Fibroblast of the aortic adventitia (primary cell): ENCODE data around the gene CYB5A. TPM values are rescaled to one million over a fixed set of nuclear protein-coding genes. Genes with fewer than 3 reads are reported as not detected.
"Not testable (repeated sequence)": the region's sequence is repeated elsewhere in the genome, so short reads cannot be mapped to it uniquely, and the experiment has no call there.

ENCODE experiments used
- DNase-seq: peaks from one replicate; pipeline ENCODE4 v3.0.0-alpha.2; 2010; ENCODE audit warnings: low read depth
- H3K4me3 ChIP-seq: 2 replicates; pipeline ENCODE4 v1.5.1; 2011; ENCODE audit warnings: low read depth, mild to moderate bottlenecking, control low read depth, low read length, moderate library complexity
- total RNA-seq: library from RNA; depleted of rRNA; stranded (reverse); fragments of >200 nt; gene quantifications from 2 replicates; pipeline ENCODE4 v1.2.3, GENCODE V29; 2012; ENCODE audit warnings: low replicate concordance
- TF ChIP-seq, protein P1 (sequence below): IDR thresholded peaks from 2 replicates; pipeline ENCODE4 v1.5.1; 2011; ENCODE audit warnings: mild to moderate bottlenecking, low read length, control low read depth, inconsistent platforms; ENCODE audit not compliant: insufficient read depth

CYB5A gene
- total RNA-seq, 1 donor: 38.8 TPM

DNA sequence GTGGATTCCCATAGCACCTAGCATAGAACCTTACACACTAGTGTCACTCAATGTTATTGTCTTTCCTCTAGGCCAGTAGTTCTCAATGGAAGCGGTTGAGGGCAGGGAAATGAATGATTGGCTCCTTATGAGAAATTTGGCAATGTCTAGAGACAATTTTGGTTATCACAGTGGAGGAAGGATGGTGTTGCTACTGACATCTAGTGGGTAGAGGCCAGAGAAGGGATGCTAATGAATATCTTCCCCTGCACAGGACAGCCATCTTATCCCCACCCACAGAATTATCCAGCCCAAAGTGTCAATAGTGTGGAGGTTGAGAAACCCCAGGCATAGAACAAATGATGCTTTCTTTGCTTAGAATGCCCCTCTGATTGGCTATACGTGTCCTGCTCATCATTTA, 39.6 kb upstream of the CYB5A start:
- no peak overlapping the region for H3K4me3 ChIP-seq
- peak; percentile 63 for DNase-seq
- TF ChIP-seq, protein P1, sequence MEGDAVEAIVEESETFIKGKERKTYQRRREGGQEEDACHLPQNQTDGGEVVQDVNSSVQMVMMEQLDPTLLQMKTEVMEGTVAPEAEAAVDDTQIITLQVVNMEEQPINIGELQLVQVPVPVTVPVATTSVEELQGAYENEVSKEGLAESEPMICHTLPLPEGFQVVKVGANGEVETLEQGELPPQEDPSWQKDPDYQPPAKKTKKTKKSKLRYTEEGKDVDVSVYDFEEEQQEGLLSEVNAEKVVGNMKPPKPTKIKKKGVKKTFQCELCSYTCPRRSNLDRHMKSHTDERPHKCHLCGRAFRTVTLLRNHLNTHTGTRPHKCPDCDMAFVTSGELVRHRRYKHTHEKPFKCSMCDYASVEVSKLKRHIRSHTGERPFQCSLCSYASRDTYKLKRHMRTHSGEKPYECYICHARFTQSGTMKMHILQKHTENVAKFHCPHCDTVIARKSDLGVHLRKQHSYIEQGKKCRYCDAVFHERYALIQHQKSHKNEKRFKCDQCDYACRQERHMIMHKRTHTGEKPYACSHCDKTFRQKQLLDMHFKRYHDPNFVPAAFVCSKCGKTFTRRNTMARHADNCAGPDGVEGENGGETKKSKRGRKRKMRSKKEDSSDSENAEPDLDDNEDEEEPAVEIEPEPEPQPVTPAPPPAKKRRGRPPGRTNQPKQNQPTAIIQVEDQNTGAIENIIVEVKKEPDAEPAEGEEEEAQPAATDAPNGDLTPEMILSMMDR: peak; percentile 55

DNA sequence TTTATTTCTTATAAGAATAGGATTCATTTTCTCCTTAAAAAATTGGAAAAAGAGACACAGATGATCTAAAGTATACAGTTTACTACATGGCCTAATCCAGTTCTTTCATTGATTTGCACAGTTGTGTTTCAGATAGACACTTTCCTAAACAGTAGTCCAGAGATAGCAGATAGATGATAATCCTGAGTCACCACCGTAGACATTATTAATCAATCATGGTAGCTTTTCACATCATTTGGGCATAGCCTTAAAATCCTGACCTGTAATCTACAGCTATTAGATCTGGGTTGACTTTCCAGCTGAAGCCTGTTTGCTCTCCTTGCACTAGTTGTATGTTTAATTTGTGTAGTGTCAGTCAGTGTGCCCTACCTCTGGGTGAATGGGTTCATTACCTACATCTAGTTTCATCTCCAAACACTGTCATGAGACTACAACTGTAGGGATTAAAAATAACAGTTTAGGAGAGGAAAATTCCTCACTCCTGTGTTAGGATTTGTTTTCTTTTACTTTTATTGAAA, 38.0 kb upstream of the CYB5A start:
- TF ChIP-seq, protein P1: no peak
- H3K4me3 ChIP-seq: no peak overlapping the region
- no peak for DNase-seq

DNA sequence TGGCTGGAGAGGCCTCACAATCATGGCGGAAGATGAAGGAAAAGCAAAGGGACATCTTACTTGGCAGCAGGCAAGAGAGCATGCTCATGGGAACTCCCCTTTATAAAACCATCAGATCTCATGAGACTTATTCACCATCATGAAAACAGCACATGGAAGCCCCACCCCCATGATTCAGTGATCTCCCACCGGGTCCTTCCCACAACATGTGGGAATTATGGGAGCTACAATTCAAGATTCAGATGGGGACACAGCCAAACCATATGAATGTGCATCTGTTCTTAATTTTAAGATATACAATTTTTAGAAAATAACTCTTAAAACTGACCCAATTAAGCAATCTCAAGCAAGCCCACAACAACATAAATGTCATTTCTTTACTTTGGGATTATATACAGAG, 36.4 kb upstream of the CYB5A start:
- H3K4me3 ChIP-seq: no peak overlapping the region
- TF ChIP-seq, protein P1: no peak
- DNase-seq: peak; percentile 46

DNA sequence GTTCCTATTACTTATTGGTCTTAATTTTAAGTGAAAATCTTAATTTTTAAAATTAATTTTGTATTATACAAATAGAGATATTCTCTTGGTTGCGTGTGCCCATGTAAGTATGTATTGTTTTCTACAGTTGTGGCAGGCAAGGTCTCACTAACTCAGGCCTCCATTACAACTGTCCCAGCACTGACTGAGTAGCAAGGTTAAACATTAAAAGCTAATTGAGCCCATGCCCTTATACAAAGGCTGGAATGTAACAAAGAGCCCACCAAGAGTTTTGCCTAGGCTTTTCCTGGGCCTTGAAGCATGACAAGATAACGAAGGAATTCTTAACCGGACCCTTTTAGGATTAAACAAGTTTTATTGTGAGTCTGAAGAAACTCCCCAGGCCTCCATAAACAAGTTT, 35.0 kb upstream of the CYB5A start:
- H3K4me3 ChIP-seq, DNase-seq: not testable (repeated sequence)

DNA sequence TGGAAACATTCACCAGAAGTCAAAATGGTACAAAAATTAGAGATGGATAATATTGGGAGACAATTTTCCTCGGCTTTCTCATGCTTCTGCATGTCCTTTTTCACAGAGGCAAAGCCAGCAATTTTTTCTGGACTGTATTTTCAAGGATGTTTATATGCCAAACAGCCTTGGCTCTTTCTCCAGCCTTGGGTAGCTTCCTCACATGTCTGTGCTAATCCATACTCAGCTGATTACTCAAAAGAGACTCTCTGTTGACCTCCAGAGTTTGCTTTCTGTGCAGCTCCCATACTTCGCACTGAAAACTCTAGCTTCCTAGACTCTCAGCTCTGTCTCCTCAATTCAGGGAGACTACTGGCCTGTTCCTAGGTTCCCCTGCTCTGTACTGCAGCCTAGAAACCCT, 34.5 kb upstream of the CYB5A start:
- no peak for DNase-seq
- TF ChIP-seq, protein P1: no peak

DNA sequence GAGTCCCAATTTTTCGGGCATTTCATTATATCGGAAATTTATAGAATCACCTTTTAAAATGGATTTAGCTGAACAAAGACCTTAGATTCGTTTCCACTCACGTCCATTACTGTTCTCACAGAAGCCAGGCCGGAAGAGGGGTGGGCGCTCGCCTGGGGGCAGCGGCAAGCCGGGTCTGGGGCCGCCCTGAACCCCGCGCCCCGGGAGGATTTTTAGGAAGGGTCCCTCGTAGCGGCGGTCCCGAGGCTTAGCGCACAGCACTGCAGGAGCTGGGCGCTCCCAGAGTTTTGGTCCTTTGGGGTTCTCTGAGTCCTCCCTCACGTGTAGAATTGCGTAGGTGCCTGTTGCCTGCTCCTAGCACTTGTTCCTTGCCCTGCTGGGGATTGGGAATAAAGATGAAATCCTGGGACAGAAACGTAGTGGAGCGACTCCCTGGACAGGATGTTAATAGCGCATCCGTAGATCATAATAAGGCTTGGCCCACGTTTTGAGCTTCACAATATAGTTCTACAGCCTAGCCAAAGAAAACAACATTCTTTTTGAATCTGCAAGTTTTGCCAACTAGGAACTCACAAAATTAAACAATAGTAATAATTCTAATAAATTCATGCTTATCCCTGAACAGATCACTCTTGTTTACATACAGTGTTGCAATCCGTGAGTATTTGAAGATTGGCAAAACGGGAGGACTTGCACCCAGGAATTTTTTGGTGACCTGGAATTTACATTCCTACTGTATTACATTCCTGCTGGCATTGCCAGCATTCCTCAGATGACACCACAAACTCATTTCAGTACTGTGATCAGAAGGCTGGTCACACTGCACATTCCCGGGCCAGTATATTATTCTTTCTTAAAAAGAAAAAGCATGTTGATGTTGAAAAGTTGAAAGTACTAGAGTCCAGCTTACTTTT, 24.8 kb upstream of the CYB5A start:
- peak; percentile 93 for DNase-seq
- no peak overlapping the region for H3K4me3 ChIP-seq
- TF ChIP-seq, protein P1: no peak

More for the DNA sequence above, 34.5 kb upstream of the CYB5A start:
- no peak overlapping the region for H3K4me3 ChIP-seq

DNA sequence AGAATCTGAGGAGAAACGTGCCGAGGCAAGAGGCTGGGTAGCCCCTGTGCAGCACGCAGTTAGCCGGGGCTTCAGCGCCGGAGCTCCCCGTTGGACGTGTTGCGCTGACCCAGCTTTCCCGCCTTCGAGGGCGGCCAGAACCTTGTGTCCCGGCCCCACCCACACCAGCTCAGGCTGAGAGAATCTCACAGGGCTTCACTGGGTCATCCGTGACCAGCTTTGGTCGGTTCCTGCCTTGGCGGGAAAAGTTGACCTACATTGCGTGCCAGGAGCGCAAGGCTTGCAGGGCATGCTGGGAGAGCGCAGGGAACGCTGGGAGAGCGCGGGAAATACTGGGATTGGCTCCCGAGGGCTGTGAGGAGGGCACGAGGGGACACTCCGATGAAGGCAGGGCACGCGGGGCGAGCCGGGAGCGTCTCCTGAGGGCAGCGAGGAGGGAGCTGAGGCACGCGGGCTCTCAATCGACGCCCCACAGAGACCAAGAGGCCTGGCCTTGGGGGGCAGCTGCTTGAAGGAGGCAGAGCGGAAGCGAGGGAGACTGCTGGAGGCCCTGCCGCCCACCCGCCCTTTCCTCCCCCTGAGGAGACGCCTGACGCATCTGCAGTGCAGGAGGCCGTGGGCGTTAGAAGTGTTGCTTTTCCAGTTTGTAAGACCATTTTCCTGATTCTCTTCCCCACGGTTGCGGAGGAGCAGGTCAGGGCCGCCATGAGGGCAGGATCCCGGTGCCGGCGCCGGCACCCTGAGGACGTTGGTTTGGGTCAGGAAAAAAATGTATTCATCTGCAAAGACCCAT, 23.9 kb upstream of the CYB5A start, which contains the start of gene C18orf63:
TSS of gene C18orf63 (plus strand) at position 376 of the 793 bp plus-strand sequence. CDS start 2,027 bp downstream, outside the sequence.
- no peak within 1 kb of the TSS for H3K4me3 ChIP-seq
- no peak for DNase-seq
- TF ChIP-seq, protein P1: no peak
